Naive thymus-derived CD4-positive, alpha-beta T cell (primary cell): ENCODE data around the gene SH2D3C. TPM values are rescaled to one million over a fixed set of nuclear protein-coding genes. Genes with fewer than 3 reads are reported as not detected.
A peak's percentile ranks its signal among the peaks of the same experiment; 100 is the strongest.

Experiments
- ATAC-seq: fragments of 150-1000 bp; cut with Tn5 transposase; 2 replicates; pipeline ENCODE4 v1.10.0; 2021; ENCODE audit warnings: mild to moderate bottlenecking, moderate library complexity
- CTCF ChIA-PET: fragments of 350-600 bp; sonication (Branson Sonifier 250); formaldehyde crosslinking; loops from one replicate; lab custom pipeline; 2021; ENCODE audit warnings: antibody characterized with exemption; lab: Charles Lee
- POLR2A ChIA-PET: fragments of 350-600 bp; sonication (Branson Sonifier 250); formaldehyde crosslinking; loops from one replicate; lab custom pipeline; 2021; ENCODE audit warnings: antibody characterized with exemption, inconsistent platforms; lab: Charles Lee
- DNase-seq, 9 donors: peaks; one replicate each; pipeline versions ENCODE4 v3.0.0 to v3.0.0-alpha.2; 2020 to 2022; ENCODE audit warnings: mixed read lengths in 1 of 9
- H3K27ac ChIP-seq: one replicate; pipeline ENCODE4 v1.7.0; 2013; ENCODE audit warnings: mild to moderate bottlenecking, low read depth, low read length, moderate library complexity
- H3K27me3 ChIP-seq, 2 donors: one replicate each; pipeline ENCODE4 v1.7.0; 2013; ENCODE audit warnings: low read length in 2 of 2, mild to moderate bottlenecking in 2 of 2, moderate library complexity in 2 of 2; ENCODE audit not compliant: control insufficient read depth in 2 of 2, insufficient read depth in 2 of 2
- H3K36me3 ChIP-seq, 3 experiments: 1 replicate in 2 of 3; 2 replicates in 1 of 3; pipeline ENCODE4 v1.7.0; 2013; ENCODE audit warnings: low read length in 3 of 3, mild to moderate bottlenecking in 3 of 3, moderate library complexity in 1 of 3; ENCODE audit not compliant: insufficient read depth in 3 of 3, control insufficient read depth in 2 of 3
- H3K4me1 ChIP-seq, 2 donors: one replicate each; pipeline ENCODE4 v1.7.0; 2013; ENCODE audit warnings: low read length in 2 of 2, mild to moderate bottlenecking in 2 of 2, moderate library complexity in 1 of 2; ENCODE audit not compliant: control insufficient read depth in 2 of 2, insufficient read depth in 2 of 2
- H3K4me3 ChIP-seq: 2 replicates; pipeline ENCODE4 v1.7.0; 2013; ENCODE audit warnings: mild to moderate bottlenecking, low read length
- H3K9me3 ChIP-seq, 3 experiments: 1 replicate in 2 of 3; 2 replicates in 1 of 3; pipeline ENCODE4 v1.7.0; 2013; ENCODE audit warnings: low read length in 3 of 3; ENCODE audit not compliant: control insufficient read depth in 2 of 3
- H3K27ac Mint-ChIP-seq, 9 donors: one replicate each; pipeline ENCODE4 v1.8.0; 2020 to 2022; ENCODE audit warnings: mixed read lengths in 9 of 9, mild to moderate bottlenecking in 8 of 9, moderate library complexity in 5 of 9, inconsistent platforms in 2 of 9
- H3K27me3 Mint-ChIP-seq, 5 donors: one replicate each; pipeline ENCODE4 v1.8.0; 2021 to 2022; ENCODE audit warnings: mixed read lengths in 5 of 5, mild to moderate bottlenecking in 1 of 5
- H3K36me3 Mint-ChIP-seq, 5 donors: one replicate each; pipeline ENCODE4 v1.8.0; 2020 to 2022; ENCODE audit warnings: mixed read lengths in 5 of 5, mild to moderate bottlenecking in 3 of 5, inconsistent platforms in 1 of 5
- H3K4me1 Mint-ChIP-seq, 7 donors: one replicate each; pipeline ENCODE4 v1.8.0; 2020 to 2022; ENCODE audit warnings: mixed read lengths in 7 of 7, mild to moderate bottlenecking in 3 of 7, inconsistent platforms in 1 of 7
- H3K4me3 Mint-ChIP-seq, 10 donors: one replicate each; pipeline ENCODE4 v1.8.0; 2020 to 2022; ENCODE audit warnings: mild to moderate bottlenecking in 10 of 10, mixed read lengths in 10 of 10, moderate library complexity in 6 of 10, inconsistent platforms in 2 of 10
- H3K9me3 Mint-ChIP-seq, 11 donors: one replicate each; pipeline ENCODE4 v1.8.0; 2020 to 2022; ENCODE audit warnings: mixed read lengths in 11 of 11, mild to moderate bottlenecking in 4 of 11, inconsistent platforms in 1 of 11, moderate library complexity in 1 of 11
- intact Hi-C, 2 donors: fragments of 100-400 bp; cut with micrococcal nuclease; formaldehyde crosslinking; loops; one replicate each; pipeline ENCODE4 v1.15.1; 2023
- polyA plus RNA-seq, 2 donors: library from polyadenylated mRNA; unstranded; fragments of 300-500 nt; fragmentation: Illumina TruSeq; gene quantifications; one replicate each; pipeline ENCODE4 v1.2.3, GENCODE V29; 2021
- total RNA-seq, 6 experiments: library from RNA in 5 of 6; stranded (reverse) in 5 of 6; gene quantifications; 1 replicate in 5 of 6; 2 replicates in 1 of 6; pipeline ENCODE4 v1.2.3 and lab custom pipeline; 2021 to 2026

SH2D3C gene
- total and polyA plus RNA-seq, 7 experiments from 2014 or later = 20.9 to 72.9 (median 51.9) TPM

- DNase-seq (no peak), ATAC-seq (no peak)
- Mint-ChIP-seq H3K9me3 (no peaks in the 10 kb centered on the region), H3K27me3 (peaks cover 0 to 2% (median 0%) of the 10 kb centered on the region in 5 donors), H3K4me1 (peaks cover 5 to 13% (median 12%) of the 10 kb centered on the region in 7 donors), H3K36me3 (peaks cover 0 to 5% (median 0%) of the 10 kb centered on the region in 5 donors), H3K4me3 (peak overlapping the region in 8 of 10 donors; percentile 4 to 86 (median 54)), H3K27ac (peak overlapping the region in 2 of 9 donors; percentile 16 to 65)
- peaks cover 6 to 7% of the 10 kb centered on the region in 2 donors for H3K4me1 ChIP-seq
- no peaks in the 10 kb centered on the region for H3K9me3 ChIP-seq
- no peak overlapping the region for H3K4me3 ChIP-seq
- H3K36me3 ChIP-seq = no peaks in the 10 kb centered on the region
- ChIA-PET POLR2A (no interaction called here), CTCF (no interaction called here)
- intact Hi-C loops = loop anchor here (2.0 kb wide), 2 partner anchors 16 to 86 kb away; partner anchors contain the start of genes PTRH1 (in 1 of the 2) and STXBP1 (in 1 of the 2)
- no peak overlapping the region for H3K27ac ChIP-seq
- no peaks in the 10 kb centered on the region for H3K27me3 ChIP-seq
Measured at GRCh38 chr9:127698386-127698785, 80.1 kb downstream of the SH2D3C start.

GRCh38 chr9:127697575-127697974 is 80.9 kb downstream of the SH2D3C start:
- intact Hi-C loops = no loop called here
- H3K9me3 Mint-ChIP-seq = no peaks in the 10 kb centered on the region
- ChIA-PET POLR2A (interaction anchor here (1.1 kb wide), 1 partner anchor 12 kb away, joined by 4 read pairs; no protein-coding TSS in a partner anchor), CTCF (interaction anchor here (0.7 kb wide), 1 partner anchor 203 kb away, joined by 3 read pairs; no protein-coding TSS in a partner anchor)
- Histone ChIP-seq H3K9me3 (no peaks in the 10 kb centered on the region), H3K36me3 (no peaks in the 10 kb centered on the region), H3K27ac (no peak overlapping the region), H3K27me3 (no peaks in the 10 kb centered on the region), H3K4me1 (peaks cover 6 to 7% of the 10 kb centered on the region in 2 donors), H3K4me3 (no peak overlapping the region)
- peak overlapping the region in 2 of 9 donors; percentile 16 to 65 for H3K27ac Mint-ChIP-seq
- DNase-seq (no peak), ATAC-seq (no peak)
- peaks cover 0 to 2% (median 0%) of the 10 kb centered on the region in 5 donors for H3K27me3 Mint-ChIP-seq
- H3K4me3 Mint-ChIP-seq = peak overlapping the region in 3 of 10 donors; percentile 19 to 59 (median 57)
- peaks cover 5 to 13% (median 12%) of the 10 kb centered on the region in 7 donors for H3K4me1 Mint-ChIP-seq
- peaks cover 0 to 8% (median 0%) of the 10 kb centered on the region in 5 donors for H3K36me3 Mint-ChIP-seq

GRCh38 chr9:127694890-127695720 is 83.4 kb downstream of the SH2D3C start:
- Mint-ChIP-seq H3K4me1 (peaks cover 5 to 12% (median 10%) of the 10 kb centered on the region in 7 donors), H3K9me3 (no peaks in the 10 kb centered on the region), H3K4me3 (no peak overlapping the region), H3K27ac (no peak overlapping the region), H3K36me3 (peaks cover 0 to 8% (median 0%) of the 10 kb centered on the region in 5 donors), H3K27me3 (peaks cover 0 to 2% (median 0%) of the 10 kb centered on the region in 5 donors)
- CTCF ChIA-PET = no interaction called here
- Histone ChIP-seq H3K36me3 (no peaks in the 10 kb centered on the region), H3K4me3 (no peak overlapping the region), H3K27ac (no peak overlapping the region), H3K27me3 (no peaks in the 10 kb centered on the region), H3K9me3 (no peaks in the 10 kb centered on the region), H3K4me1 (peaks cover 6 to 7% of the 10 kb centered on the region in 2 donors)
- ATAC-seq (no peak), DNase-seq (no peak)
- POLR2A ChIA-PET = no interaction called here
- intact Hi-C loops = no loop called here

- DNase-seq = no peak
- Mint-ChIP-seq H3K9me3 (no peaks in the 10 kb centered on the region), H3K27me3 (peaks cover 0 to 2% (median 0%) of the 10 kb centered on the region in 5 donors), H3K4me3 (no peak overlapping the region), H3K4me1 (peaks cover 0 to 7% (median 0%) of the 10 kb centered on the region in 7 donors), H3K36me3 (peaks cover 0 to 12% (median 0%) of the 10 kb centered on the region in 5 donors), H3K27ac (no peak overlapping the region)
- ChIA-PET POLR2A (interaction anchor here (0.6 kb wide), 1 partner anchor 28 kb away, joined by 3 read pairs; no protein-coding TSS in a partner anchor), CTCF (no interaction called here)
- Histone ChIP-seq H3K27me3 (no peaks in the 10 kb centered on the region), H3K4me3 (no peak overlapping the region), H3K36me3 (no peaks in the 10 kb centered on the region), H3K9me3 (no peaks in the 10 kb centered on the region), H3K4me1 (no peaks in the 10 kb centered on the region), H3K27ac (no peak overlapping the region)
- no peak for ATAC-seq
- intact Hi-C loops = no loop called here
Measured at GRCh38 chr9:127693697-127694096, 84.8 kb downstream of the SH2D3C start.

- CTCF ChIA-PET = no interaction called here
- intact Hi-C loops = no loop called here
Measured at GRCh38 chr9:127693143-127693542, 85.3 kb downstream of the SH2D3C start.

GRCh38 chr9:127692071-127692470 is 86.4 kb downstream of the SH2D3C start:
- ChIA-PET POLR2A (no interaction called here), CTCF (interaction anchor here (0.6 to 1.4 kb wide), 2 partner anchors 229 to 280 kb away, joined by 3 to 4 read pairs; no protein-coding TSS in a partner anchor)
- H3K9me3 ChIP-seq = no peaks in the 10 kb centered on the region
- no peaks in the 10 kb centered on the region for H3K36me3 ChIP-seq
- peak overlapping the region in 1 of 9 donors; percentile 57 for H3K27ac Mint-ChIP-seq
- H3K9me3 Mint-ChIP-seq = no peaks in the 10 kb centered on the region
- no peak for ATAC-seq
- no peaks in the 10 kb centered on the region for H3K27me3 Mint-ChIP-seq
- H3K36me3 Mint-ChIP-seq = peaks cover 0 to 12% (median 0%) of the 10 kb centered on the region in 5 donors
- H3K4me3 Mint-ChIP-seq = no peak overlapping the region
- H3K27ac ChIP-seq = no peak overlapping the region
- no peak overlapping the region for H3K4me3 ChIP-seq
- DNase-seq = no peak
- intact Hi-C loops = no loop called here
- peaks cover 0 to 7% (median 0%) of the 10 kb centered on the region in 7 donors for H3K4me1 Mint-ChIP-seq
- H3K4me1 ChIP-seq = no peaks in the 10 kb centered on the region
- H3K27me3 ChIP-seq = no peaks in the 10 kb centered on the region

More at GRCh38 chr9:127693143-127693542, 85.3 kb downstream of the SH2D3C start:
- no peaks in the 10 kb centered on the region for H3K9me3 ChIP-seq
- H3K4me3 ChIP-seq = no peak overlapping the region
- H3K27ac ChIP-seq = no peak overlapping the region
- Mint-ChIP-seq H3K36me3 (peaks cover 0 to 12% (median 0%) of the 10 kb centered on the region in 5 donors), H3K4me1 (peaks cover 0 to 7% (median 0%) of the 10 kb centered on the region in 7 donors), H3K4me3 (no peak overlapping the region), H3K9me3 (no peaks in the 10 kb centered on the region), H3K27ac (no peak overlapping the region), H3K27me3 (peaks cover 0 to under 1% (median 0%) of the 10 kb centered on the region in 5 donors)
- H3K4me1 ChIP-seq = no peaks in the 10 kb centered on the region
- no peaks in the 10 kb centered on the region for H3K27me3 ChIP-seq
- POLR2A ChIA-PET = interaction anchor here (0.6 kb wide), 1 partner anchor 29 kb away, joined by 3 read pairs; no protein-coding TSS in a partner anchor
- no peak for DNase-seq
- H3K36me3 ChIP-seq = no peaks in the 10 kb centered on the region
- ATAC-seq = no peak
